Limb (tissue), 2 donors: ENCODE measurements around the gene TUB.

Experiments used
- DNase-seq, 2 donors: peaks; one replicate each; pipeline ENCODE4 v3.0.0-alpha.2; 2016; ENCODE audit errors: extremely low spot score in 2 of 2

The TUB gene

DNA sequence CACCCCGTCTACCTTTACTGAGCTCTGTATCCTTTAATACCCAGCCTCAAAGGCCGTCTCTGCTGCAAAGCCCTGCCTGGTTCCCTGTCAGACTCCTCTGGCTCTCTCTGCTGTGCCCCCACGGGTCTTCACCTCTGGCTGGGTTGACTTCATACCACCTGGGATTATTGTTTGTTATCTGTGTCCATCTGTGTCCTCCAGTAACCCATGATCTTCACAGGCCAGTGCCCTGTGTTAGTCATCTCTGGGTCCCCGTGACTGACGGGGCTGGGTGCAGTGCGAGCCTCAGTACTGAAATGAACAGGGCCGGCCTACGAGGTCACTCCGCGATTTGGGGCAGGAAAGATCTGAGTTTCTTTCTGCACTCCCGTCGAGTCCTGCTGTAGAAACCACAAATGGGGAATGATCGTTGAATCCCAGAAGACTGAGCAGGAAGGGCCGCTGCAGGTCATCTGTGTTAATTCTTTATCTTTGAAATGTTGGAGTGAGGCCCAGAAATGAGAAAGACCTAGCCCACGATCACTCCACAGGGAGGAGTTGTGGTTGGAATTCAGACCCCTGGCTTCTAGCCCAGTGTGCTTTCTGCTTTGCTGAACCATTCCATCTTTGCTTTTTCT, 12.3 kb upstream of the TUB start:
- DNase-seq: peak; percentile 63 to 64

DNA sequence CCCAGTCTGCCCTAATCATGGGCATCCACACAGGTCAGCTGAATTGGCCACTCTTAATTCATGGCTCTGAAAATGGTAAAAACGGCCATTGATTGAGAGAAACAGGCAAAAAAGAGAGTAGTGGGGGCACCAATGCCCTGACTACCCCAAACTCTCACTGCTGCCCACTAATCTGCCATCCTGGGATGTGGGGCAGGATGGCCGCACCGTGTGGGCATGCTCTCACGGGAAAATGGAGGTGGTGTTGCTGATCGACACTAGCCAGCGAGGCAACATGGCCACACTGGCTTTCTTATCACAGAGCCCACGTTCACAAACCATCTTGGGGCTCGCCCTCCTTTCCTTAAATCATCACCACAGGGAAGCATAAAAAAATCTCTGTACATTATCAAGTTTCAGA, 11.2 kb upstream of the TUB start:
- DNase-seq: no peak

DNA sequence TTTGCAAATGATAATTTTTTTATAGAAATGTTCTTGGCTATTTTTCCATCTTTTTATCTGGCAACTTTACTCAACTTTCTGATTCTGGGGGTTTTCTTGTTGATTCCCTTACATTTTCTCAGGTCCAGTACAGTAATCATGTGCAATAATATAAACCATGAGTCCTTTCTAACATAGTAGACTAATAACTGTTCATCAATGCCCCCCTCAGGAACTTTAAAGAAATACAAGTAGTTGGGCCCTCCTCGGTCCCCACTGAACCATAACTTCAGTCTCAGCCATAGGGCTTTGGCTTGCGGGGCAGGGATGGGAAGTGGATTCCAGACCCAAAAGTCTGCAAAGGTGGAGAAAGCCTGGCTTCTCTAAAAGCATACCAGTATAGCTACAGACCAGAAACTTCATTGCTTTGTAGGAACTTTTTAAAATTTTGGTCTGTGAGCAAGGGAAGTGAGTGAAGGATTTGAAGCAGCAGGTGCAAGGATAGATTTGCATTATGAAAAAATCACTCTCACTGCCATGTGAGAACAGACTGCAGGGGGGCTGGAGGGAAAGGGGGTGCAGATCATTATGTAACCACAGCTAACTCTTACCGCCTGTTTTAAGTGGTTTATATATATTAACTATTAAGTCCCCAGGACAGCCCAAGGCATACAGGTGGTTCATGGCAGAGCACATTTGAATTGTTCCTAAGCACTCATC, 10.4 kb upstream of the TUB start:
- peak; percentile 27 to 30 for DNase-seq

DNA sequence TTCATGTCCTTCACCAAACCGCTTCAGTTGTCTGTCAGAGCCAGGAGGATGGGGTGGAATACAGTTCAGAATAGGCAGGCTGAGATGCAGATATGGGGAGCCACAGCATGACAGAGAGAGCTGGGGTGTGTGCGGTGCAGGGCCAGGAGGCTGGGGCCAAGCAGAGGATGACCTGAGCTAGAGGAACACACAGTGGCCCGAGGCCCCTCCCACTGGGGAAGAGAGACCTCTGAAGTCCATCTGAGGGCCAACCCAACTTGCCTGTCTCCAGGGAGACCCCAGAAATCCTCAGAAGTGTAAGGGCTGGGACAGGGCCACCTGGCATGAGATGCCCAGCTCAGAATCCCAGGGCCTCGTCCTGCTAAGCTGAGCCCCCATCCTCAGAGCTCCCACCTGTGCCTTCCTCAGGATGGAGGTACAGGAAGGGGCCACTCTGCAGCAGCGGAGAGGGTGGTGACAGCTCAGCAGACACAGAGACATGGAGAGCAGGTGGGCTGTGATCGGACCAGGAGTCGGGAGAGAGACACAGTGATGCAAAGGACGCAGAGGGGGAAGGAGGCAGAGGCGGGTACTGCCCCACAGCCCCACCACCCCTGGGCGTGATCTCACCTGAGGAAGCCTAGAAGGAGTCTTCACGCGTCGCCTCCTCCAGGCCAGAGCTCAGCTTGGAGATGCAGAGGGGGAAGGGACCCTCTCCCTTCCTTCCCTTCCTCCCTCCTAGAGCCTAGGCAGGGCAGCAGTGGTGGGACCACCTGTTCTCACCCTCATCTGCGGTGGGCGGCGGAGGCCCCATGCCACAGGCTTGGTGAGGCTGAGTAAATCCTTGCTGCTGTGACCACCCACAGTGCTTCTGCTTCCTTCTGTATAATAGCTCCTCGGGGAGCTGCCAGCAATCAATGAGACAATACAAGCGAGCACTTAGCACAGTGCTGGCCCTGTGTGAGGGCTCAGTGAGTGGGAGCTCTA, 9.1 kb upstream of the TUB start:
- DNase-seq: peak in 1 of 2 donors; percentile 25

DNA sequence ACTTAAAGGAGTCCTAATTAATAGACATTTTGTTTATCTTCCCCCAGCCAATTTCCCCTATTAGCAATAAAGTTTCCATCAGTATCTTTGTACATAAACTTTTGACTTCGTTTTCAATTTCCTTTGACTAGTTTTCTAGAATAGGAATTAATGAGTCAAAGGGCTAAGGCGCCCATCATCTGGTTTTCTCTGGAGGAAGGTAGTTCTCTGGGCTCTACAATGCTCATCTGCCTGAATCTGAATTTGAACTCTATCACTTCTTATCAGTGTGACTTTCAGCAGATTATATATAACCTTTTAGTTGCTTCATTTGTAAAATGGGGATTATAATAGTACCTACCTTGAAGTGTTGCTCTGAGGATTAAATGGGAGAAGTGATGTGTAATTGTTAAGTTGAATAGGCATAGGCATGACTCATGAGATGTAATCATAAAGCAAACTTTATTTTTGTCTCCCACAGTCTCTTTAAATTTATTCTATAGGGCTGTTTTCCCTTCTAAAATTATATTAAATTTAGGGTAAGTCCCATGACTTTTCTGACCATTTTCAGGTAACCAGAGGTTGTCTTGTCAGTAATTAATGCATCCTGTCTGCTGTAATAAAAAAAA, 5.8 kb upstream of the TUB start:
- no peak for DNase-seq

DNA sequence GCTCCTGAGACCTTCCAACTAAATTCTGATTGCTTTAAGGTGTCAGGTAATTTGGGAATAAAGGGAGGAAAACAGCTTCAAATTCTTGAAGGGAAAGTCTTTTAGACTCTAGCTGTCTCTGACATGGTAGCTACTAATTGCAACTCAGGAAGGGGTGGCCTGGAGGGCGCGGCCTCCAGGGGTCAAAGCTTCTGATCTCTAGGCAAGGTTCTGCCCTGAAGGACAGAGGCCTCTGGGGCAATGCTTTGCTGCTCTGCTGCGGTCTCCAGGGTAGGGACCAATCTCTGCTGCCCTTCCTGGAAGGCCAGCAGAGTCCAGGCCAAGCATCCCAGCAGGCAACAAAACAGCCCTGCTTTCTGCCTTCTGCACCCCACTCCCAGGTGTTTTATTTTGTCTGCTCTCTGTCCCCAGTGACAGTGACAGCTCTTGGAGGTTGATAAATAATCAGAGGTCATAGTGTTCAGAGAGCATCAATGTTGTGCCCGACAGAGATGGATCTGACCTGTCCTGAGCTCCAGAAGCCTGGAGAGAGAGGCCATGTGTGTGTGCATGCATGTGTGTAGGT, 1.8 kb upstream of the TUB start:
- no peak for DNase-seq

DNA sequence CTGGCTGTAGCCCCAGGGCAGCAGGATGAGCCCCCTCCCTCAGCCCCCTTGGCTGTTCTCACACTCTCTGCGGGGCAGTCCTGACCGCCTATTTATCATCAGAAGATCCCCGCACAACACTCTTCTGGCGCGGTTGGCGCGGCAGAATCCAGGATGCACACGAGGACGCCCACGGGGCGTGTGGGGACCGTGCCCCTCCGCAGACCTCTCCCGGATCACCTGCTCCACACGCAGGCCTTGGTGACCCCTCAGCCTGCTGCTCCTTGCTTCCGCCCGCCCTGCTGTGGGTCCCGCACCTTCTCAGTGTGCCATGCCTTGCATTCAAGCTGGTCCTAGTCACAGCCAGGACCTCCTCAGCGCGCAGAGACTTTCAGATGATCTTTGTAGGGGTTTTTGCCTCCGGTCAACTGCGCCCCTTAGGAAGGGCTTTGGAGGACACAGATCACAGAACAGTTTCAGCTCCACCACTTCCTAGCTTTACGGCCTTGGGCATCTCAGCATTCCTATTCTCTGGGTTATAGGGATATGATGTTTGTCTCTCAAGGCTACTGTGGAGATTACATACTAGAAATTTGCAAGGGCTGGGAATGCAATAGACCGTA, 841 bp upstream of the TUB start:
- no peak for DNase-seq

DNA sequence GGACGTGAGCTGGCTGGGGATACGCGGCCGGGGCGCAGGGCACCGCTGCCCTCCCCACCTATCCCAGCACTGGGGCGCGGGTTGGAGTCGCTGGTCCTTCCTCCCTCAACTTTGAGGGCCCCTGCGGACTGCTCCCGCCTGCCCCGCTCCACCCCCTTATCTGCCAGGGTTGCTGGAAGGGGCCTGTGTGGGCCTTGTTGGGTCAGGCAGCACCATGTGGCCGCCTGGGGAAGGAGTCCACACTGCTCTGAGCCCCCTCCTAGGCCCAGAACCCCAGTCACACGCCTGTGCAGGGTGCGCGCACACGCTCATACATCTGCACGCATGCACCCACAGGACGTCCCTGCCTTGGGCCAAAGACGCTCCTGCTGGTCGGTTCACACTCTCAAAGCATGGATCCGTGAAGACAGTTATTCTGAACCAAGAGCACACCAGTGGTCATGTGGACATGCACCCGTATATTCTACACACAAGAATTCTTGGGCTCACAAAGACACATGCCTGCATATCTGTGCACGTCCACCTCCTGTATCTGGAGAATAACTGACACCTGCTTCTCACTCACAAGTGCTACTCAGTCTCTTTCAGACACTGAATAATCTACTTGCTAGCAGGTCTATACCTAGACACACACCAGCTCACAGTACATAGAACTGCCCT, 710 bp downstream of the TUB start:
- peak in 1 of 2 donors; percentile 67 for DNase-seq

DNA sequence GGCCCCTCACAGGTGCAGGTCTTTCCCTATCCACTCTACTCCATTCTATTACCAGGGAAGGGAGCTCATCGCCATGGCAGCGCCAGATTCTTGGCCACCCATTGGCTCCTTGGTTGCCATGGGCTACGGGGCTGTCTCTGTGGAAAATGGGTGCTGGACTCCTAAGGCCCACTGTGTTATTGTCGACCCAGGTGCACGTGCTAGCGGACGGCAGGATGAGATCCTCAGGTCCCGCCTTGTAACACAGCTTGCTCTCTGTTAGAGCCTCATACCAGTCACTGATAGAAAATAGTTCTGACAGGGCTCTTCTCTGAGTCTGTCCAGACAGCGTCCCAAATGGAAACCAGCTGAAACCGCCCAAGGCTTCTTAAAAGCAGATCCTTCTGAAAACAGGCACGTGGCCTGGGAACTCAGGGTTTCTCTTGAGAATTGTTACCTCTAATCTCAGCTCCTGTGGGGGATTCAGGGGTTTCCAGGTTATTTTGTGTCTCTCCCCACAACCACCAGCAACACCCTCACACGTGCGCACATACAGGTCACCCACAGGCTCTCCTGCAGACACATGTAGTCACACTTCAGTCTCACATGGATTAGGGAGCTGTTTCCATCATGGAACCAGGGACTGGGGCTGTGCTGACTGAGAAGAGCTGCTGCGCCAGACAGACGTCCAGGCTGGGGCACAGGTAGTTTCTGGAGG, 1.5 kb downstream of the TUB start:
- DNase-seq: peak in 1 of 2 donors; percentile 57

DNA sequence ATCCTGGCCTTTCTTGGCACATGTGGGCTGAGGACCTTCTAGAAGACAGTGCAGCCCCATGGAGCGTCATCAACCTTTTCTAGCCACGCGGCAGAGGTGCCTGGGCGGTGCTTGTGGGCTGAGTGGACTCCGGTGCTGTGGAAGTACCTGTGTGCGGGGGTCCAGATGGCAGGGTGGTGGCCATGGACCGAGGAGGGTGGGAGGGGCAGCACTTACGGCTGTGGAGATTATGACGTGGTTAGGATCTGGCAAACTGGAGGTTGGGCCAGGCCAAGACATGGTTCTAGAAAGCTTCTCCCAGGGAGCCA, 2.0 kb downstream of the TUB start:
- no peak for DNase-seq

DNA sequence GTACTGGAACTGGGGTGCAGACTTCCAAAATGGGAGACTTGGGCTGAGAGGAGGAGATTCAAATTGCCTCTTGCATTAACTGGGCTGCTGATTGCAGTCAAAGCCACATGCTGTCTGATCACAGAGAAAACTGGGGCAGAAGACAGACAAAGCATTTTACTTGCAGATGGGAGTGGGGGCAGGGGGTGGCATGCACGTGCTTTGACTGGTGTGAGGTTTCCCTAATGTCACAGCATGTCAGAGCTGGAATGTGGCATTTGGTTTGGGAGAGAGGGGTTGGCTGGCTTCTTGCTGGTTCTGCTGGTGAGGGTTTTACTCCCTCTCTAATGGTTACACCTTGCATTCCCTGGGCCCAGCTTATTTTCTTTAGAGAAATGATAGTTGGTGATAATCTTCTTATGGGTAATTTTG, 2.9 kb downstream of the TUB start:
- no peak for DNase-seq

DNA sequence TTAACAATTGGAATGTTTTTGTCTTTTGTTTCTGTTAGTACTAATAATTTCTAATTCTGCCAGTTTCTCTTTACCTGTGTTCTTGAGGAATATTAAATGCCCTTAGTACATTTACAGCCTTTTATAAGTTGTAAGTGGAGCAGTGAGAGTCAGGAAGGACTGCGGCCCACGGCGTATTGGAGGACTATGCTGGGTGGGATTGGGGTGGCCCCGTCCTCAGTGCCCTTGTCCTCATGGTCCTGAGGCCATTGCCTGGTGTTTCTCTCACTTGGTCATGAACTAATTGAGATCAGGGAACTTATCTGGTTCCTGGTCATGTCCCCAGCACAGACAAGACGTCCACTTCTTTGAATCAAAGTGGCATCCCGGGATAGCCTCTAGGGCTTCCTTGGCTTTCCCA, 3.3 kb downstream of the TUB start:
- DNase-seq: no peak

DNA sequence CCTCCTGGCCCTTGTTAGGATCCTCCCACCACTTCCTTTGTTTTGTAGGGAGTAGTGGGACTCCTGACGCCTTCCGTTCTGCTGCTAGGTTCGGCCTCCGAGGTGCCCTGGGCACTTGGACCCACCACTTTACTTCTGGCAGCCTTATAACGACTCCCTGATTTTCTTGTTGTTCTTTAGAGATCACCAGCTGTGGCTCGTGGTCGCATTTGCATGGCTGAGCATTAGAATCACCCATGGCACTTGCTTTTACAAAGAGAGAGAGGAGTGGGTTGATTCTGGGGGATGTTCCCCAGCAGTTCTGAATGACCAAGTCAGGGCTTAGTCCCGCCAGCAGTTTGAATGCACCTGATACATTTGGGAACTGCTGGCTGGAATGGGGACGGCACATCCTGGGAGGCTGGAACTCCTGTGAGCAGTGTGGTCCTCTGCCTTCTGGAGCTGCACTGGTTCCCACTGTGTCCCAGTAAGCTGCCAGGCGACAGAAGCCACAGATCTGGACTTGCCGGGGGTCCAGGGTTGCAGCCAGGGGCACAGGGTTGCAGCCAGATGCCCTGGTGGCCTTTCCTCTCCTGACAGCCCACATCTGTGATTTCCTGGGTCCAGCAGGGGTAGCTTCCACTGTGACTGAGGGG, 4.1 kb downstream of the TUB start:
- no peak for DNase-seq

DNA sequence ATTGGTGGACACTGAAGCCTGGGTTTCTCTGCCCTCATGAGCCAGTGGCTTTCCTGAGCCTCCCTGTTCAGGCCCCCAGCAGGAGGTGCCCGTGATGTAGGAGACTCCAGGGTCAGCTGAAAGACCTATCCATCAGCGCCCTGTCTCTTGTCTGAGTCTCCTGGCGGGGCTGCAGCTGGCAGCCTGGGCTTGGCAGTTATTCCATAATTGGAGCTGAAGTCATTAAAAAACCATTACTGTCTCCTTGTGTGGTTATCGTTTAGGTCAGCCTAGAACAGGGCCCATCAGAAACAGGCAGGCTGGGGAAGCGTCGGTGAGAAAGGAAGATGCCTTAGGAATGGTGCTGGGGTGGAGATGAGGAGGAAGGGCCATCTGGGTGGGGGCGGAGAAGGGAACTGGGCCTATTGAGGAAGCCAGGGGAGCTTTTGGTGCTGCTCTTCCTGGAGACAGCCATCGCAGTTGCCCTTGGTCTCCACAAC, 5.0 kb downstream of the TUB start:
- DNase-seq: no peak

DNA sequence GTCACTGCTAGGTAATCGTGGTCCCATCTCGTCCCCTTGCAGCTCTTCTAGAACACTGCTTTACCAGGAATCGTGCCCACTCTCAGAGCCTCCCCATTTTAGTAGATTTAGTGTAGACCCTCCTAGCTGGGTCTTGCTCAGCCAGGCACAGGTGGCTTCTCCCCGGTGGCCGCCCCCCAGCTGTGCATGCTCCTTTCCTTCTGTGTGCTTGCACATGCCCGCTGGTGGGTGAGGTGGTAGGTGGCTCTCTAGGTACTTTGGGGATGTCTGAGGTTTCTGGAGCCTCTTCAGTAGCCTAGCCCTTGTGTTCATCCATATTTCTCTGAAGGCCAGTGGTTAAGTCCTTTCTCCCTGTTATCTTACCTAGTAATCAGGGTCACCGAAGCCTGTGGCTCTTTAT, 5.6 kb downstream of the TUB start:
- DNase-seq: no peak

DNA sequence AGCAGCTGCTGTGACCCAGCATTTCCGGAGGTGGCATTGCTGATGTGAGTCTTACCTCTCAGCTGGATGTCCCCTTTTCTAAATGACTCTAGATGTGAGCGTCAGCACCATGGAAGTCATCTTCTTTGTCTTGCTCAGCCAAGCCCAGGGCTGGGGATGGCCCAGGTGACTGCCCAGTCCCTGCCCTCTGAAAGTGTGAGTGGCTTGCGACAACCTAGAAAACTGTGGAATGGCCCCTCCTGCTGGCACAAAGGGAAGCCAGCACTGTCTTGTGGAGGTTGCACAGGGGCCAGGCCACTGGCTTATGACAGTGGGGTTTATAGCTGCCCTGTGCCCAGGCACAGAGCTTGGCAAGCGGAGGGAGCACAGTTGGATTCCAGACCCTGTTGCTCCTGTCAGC, 6.2 kb downstream of the TUB start:
- no peak for DNase-seq

DNA sequence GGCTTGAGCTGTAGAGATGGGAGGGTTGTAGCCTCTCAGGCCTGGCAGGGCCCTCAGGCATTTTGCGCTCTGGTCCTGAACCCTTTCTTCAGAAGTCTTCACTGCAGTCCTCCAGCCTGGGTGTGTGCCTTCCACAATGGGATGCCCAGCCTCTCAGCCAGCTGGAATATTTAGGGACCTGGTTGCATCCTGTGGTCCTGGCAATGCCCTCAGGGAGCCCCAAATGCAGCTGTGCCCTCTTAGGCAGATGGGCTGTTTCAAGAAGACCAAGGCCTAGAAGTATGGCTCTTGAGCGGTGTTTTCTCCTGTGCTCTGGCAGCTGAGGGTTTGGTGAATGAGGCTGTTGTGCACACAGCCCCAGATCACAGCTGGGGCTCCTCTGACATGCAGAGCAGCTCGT, 6.7 kb downstream of the TUB start:
- DNase-seq: no peak

DNA sequence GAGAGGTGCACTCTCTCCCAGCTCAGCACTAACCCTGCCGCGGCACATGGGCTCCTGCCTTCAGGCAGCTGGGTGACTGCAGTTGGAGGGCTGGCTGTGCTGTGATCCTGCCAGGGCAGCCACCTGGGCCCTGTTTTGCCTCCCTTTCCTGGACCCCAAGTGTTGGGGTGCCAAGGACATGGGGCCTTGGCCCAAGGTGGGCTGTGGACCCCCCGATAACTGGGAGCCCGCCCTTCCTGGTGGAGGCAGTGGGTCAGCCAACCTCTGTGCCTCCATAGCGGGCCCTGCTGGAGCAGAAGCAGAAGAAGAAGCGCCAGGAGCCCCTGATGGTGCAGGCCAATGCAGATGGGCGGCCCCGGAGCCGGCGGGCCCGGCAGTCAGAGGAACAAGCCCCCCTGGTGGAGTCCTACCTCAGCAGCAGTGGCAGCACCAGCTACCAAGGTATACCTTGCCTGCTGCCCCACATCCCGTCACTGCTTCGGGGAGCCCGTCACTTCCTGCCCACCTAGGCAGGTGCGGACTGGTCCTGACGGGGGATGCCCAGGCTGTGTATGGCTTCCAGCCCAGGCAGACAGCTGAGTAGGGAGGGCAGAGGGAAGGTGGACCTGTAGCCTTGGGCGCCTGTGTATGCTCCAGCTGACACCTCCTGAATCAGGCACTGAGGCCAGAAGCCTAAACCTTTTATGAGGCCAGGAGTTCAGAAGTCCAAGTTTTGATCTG, 8.9 kb downstream of the TUB start:
- DNase-seq: no peak

DNA sequence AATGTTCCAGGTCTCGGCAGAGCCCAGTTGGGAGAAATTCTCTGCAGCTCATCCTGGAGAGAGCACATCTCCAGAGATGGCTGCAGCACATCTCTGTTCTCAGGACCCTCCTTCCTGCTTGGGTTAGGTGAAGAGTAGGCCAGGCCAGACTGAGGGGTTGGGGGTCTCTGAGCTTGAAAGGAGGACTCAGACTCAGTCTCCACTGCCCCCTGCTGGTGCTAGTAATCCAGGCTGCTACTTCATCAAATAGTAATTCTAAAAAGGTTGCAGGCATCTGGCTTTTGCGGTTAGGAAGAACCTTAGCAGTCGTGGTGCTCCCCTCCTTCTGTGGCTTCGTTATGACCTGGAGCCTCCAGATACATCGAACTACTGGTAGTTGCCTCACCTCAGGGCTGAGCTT, 9.7 kb downstream of the TUB start:
- DNase-seq: peak; percentile 35 to 80
